PFSK-1 (cell line): ENCODE results near the gene TNS3.

Experiments
- FOXP2 ChIP-seq: optimal IDR thresholded peaks from 2 replicates; pipeline ENCODE3; 2011; ENCODE audit warnings: borderline replicate concordance, control low read depth, inconsistent platforms; ENCODE audit not compliant: insufficient read depth; ENCODE audit errors: extremely low read length, extremely low read depth
- POLR2AphosphoS5 ChIP-seq: IDR thresholded peaks from 2 replicates; pipeline ENCODE4 v1.6.1; 2012; ENCODE audit warnings: low read depth, mild to moderate bottlenecking, control low read depth, low read length, moderate library complexity
- SIN3A ChIP-seq: IDR thresholded peaks from 2 replicates; pipeline ENCODE4 v1.6.1; 2012; ENCODE audit warnings: mild to moderate bottlenecking, low read length, moderate library complexity, borderline replicate concordance; ENCODE audit not compliant: insufficient read depth
- TAF1 ChIP-seq: IDR thresholded peaks from 2 replicates; pipeline ENCODE4 v1.6.1; 2012; ENCODE audit warnings: low read length, control low read depth, borderline replicate concordance; ENCODE audit not compliant: insufficient read depth
- TF ChIP-seq, protein P1 (sequence below), 2 experiments: IDR thresholded peaks; 2 replicates each; pipeline versions ENCODE4 v1.6.1 to v1.8.0; 2011 to 2012; ENCODE audit warnings: low read depth in 2 of 2, low read length in 2 of 2, control low read depth in 1 of 2, inconsistent platforms in 1 of 2, mild to moderate bottlenecking in 1 of 2, moderate library complexity in 1 of 2; ENCODE audit not compliant: insufficient read depth in 1 of 2

TNS3 gene

DNA sequence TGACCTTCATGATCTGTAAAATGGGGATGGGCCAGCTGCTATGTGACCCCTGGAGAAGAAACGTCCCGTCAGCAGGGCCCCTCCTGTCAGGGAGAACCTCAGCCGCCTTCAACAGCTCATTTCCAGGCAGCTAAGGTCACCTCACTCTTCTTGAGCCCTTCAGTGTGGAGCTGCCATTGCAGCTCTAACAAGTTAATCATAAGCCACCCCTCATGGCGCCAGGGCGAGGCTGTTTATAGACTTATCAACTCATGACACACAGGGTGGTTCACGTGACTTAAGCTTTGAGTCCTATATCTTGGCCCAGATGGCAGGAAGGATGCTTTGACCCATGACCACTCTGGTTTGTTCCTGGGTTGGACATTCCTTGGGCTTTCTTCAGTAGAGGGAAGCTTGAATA lies 315.1 kb downstream of the TNS3 start:
- TF ChIP-seq, protein P1, sequence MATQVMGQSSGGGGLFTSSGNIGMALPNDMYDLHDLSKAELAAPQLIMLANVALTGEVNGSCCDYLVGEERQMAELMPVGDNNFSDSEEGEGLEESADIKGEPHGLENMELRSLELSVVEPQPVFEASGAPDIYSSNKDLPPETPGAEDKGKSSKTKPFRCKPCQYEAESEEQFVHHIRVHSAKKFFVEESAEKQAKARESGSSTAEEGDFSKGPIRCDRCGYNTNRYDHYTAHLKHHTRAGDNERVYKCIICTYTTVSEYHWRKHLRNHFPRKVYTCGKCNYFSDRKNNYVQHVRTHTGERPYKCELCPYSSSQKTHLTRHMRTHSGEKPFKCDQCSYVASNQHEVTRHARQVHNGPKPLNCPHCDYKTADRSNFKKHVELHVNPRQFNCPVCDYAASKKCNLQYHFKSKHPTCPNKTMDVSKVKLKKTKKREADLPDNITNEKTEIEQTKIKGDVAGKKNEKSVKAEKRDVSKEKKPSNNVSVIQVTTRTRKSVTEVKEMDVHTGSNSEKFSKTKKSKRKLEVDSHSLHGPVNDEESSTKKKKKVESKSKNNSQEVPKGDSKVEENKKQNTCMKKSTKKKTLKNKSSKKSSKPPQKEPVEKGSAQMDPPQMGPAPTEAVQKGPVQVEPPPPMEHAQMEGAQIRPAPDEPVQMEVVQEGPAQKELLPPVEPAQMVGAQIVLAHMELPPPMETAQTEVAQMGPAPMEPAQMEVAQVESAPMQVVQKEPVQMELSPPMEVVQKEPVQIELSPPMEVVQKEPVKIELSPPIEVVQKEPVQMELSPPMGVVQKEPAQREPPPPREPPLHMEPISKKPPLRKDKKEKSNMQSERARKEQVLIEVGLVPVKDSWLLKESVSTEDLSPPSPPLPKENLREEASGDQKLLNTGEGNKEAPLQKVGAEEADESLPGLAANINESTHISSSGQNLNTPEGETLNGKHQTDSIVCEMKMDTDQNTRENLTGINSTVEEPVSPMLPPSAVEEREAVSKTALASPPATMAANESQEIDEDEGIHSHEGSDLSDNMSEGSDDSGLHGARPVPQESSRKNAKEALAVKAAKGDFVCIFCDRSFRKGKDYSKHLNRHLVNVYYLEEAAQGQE (IDR thresholded peaks at IDR 0.05; ENCODE audit: insufficient read depth in 1 of 2, low read depth in 2 of 2, low read length in 2 of 2): no peak
- no peak for TF ChIP-seq SIN3A
- TF ChIP-seq POLR2AphosphoS5: no peak
- no peak for TF ChIP-seq TAF1
- no peak for TF ChIP-seq FOXP2

DNA sequence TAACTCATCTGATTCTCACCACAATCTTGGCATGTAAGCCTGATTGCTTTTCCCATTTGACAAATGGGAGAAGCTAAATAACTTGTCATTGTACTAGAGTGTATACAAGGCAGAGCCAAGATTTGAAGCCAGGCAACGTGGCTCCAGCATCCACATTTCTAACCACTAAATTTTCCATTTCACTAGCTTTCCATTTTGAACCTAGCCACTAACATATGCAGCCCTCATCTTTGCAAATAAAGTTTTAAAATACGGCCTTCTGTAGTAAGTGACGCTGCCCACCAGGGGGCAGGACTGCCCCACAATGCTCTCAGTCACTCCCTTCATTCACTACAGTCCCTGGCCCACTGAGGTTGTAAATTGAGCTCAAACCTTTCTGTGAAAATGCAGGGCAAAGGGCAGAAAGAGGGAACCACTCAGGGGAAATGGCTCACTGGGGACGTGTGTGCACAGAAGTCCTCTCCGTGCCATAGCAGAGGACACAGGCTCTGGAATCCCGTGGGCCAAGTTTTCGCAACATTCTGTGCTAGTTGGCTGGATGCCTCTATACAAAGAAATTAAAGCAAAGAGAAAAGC lies 315.7 kb downstream of the TNS3 start:
- no peak for TF ChIP-seq FOXP2

DNA sequence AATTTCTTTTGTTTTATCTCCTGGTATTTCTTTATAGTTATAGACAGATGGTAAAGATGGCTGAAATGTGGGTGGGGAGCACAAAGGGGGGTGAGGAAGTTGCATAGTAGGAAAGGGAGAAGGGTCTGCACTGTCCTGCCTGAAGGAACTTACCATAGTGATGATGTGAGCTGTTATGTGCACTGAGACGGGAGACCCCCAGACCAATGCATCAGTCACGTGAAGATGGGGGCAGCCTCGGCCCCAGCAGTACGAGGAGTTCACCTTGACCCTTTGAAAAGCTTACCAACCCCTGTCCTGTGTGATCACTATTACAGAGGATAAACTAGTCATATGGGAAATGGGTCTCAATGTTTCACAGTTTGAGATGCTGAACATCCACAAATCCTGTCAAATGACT lies 316.3 kb downstream of the TNS3 start:
- TF ChIP-seq POLR2AphosphoS5 (no peak), FOXP2 (no peak), SIN3A (no peak), TAF1 (no peak)
- TF ChIP-seq, protein P1 (IDR thresholded peaks at IDR 0.05; ENCODE audit: insufficient read depth in 1 of 2, low read depth in 2 of 2, low read length in 2 of 2): no peak

DNA sequence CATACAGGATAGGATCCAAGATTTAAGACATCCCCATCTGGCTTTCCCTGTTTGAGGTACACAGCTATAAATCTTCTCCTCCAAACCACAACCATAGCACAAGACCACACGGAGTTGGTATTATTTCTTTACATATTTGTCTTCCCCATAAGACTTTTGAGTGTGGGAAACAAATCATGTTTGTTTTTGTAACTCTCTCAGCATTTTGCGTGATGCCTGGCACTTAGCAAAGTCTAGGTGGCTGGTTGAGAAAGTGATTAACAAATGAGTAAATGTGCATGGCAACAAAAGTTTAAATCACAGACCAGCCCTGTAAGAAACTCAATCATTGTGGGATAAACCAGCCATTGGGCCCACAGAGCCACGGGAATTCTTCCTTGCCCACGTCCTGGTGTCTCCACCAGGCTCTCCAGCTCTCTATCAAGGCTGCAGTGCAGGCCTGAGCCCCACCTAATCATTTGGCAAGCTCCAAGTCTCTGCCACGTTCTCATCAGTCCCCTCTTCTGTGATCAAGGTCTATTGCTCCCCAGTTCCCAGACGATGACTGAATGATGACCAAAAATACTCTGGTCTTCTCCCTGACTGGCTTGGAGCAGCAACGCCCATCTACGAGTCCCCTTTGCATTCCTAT lies 317.8 kb downstream of the TNS3 start:
- TF ChIP-seq FOXP2 (no peak), POLR2AphosphoS5 (no peak), TAF1 (no peak)
- TF ChIP-seq, protein P1 (IDR thresholded peaks at IDR 0.05; ENCODE audit: insufficient read depth in 1 of 2, low read depth in 2 of 2, low read length in 2 of 2): no peak

DNA sequence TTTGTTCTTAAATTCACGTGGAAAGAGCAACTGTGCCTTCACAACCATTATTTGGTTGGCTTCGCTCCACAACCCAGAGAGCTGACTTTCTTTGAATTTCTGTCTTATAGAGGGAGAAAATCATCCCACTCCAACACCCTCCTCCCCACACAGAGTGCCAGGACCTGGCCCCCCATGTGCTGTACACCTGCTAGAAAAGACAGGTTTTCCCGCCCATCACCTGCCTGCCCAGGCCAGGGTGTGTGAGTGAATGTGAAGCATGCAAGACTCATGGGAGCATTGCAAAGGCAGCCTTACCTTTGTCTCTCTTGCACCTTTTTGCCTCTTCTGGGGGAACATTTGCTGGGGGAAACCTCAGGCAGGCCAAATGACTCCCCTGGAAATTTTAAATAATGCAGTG lies 319.0 kb downstream of the TNS3 start:
- TF ChIP-seq SIN3A (no peak), TAF1 (no peak), POLR2AphosphoS5 (no peak), FOXP2 (no peak)
- TF ChIP-seq, protein P1 (IDR thresholded peaks at IDR 0.05; ENCODE audit: insufficient read depth in 1 of 2, low read depth in 2 of 2, low read length in 2 of 2): no peak
